Measurements from ENCODE around the gene IL6ST. TPM values are rescaled to one million over a fixed set of nuclear protein-coding genes. Genes with fewer than 3 reads are reported as not detected.

The IL6ST gene
- total RNA-seq, 5 donors from 2014 or later (not counting 1 experiment from before 2014, with no cell fraction given) = 113 to 330 (median 129) TPM

DNA sequence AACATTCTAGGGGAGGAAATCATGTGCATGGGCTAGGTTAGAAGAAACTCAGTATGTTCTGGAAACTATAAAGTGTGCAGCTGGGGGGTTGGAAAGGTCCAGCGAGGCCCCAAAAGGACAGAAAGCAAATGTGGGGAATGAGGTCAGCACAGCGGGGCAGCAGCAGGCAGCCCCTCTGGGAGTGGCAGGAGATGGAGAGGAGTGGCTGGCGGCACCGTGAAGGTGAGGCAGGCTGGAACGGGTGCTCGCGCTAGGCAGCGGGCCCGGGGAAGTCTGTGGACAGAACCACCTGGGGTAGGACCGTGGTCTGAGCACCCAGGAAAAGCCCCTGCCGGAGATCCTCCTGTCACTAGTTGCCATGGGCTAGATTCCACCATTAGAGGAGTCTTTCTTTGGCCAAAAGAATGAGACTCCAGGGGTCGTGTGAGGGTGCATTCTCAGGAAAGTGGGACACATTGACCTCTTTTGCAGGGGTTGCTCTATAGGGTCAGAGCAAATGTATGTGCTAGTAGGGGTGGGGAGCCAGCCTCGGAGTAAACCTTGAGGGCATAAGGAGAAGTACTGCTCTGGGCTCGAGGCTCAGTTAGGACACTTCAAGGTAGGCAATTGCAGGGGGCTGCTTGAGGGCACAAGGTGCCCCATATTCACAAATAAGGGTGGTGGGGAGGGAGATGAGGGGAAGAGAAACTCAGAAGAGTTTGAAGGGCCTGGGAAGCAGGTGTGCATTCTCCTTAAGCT lies 61.2 kb downstream of the IL6ST start:
- H3K36me3 Mint-ChIP-seq = peaks cover 2% of the 10 kb centered on the region
- ATAC-seq (replicated peaks in 1 of 4) (no peak), DNase-seq (no peak)
- Histone ChIP-seq H3K36me3 (ENCODE audit: control insufficient read depth in 2 of 2, extremely low read depth in 1 of 2, insufficient read depth in 1 of 2, low read length in 1 of 2) (no peaks in the 10 kb centered on the region), H3K4me3 (ENCODE audit: control insufficient read depth in 1 of 2, extremely low read depth in 1 of 2, low read length in 1 of 2) (no peak overlapping the region), H3K9me3 (no peaks in the 10 kb centered on the region), H3K4me1 (ENCODE audit: control insufficient read depth in 1 of 2, extremely low read depth in 1 of 2, insufficient read depth in 2 of 2, low read length in 2 of 2) (no peaks in the 10 kb centered on the region), H3K27me3 (replicated peaks in 1 of 2; ENCODE audit: control insufficient read depth in 2 of 2, extremely low read depth in 1 of 2, insufficient read depth in 2 of 2, low read length in 1 of 2) (no peaks in the 10 kb centered on the region), H3K27ac (ENCODE audit: low read length) (no peak overlapping the region)
- H3K4me3 Mint-ChIP-seq = peak overlapping the region in 1 of 3 donors; percentile 14
- H3K27ac Mint-ChIP-seq = peak overlapping the region in 1 of 2 donors; percentile 48
- no peaks in the 10 kb centered on the region for H3K27me3 Mint-ChIP-seq
- peaks cover 0 to 8% (median 3%) of the 10 kb centered on the region in 3 donors for H3K4me1 Mint-ChIP-seq
- WGBS (ENCODE audit: insufficient coverage) = 83% methylated on average over 10 of the region's 14 CpGs
- POLR2A ChIA-PET = no interaction called here
- CTCF ChIA-PET = interaction anchor here in 1 of 2 donors (0.6 to 4.2 kb wide), 3 partner anchors 35 to 268 kb away, joined by 3 to 22 read pairs (median 6); no protein-coding TSS in a partner anchor
- no peaks in the 10 kb centered on the region for H3K9me3 Mint-ChIP-seq

GRCh38 chr5:55932700-55933099 lies 62.1 kb downstream of the IL6ST start:
- CTCF ChIA-PET = interaction anchor here (0.6 to 1.3 kb wide), 3 partner anchors 38 to 905 kb away, joined by 3 to 5 read pairs (median 3); no protein-coding TSS in a partner anchor
- H3K9me3 Mint-ChIP-seq = no peaks in the 10 kb centered on the region
- H3K36me3 Mint-ChIP-seq = peaks cover 2% of the 10 kb centered on the region

GRCh38 chr5:55929020-55929799 lies 65.6 kb downstream of the IL6ST start:
- ATAC-seq (replicated peaks in 1 of 4) = peak in 1 of 4 experiments; percentile 6
- Histone ChIP-seq H3K27ac (ENCODE audit: low read length) (no peak overlapping the region), H3K9me3 (no peaks in the 10 kb centered on the region), H3K4me1 (ENCODE audit: control insufficient read depth in 1 of 2, extremely low read depth in 1 of 2, insufficient read depth in 2 of 2, low read length in 2 of 2) (peaks cover 0 to 2% of the 10 kb centered on the region in 2 experiments), H3K27me3 (replicated peaks in 1 of 2; ENCODE audit: control insufficient read depth in 2 of 2, extremely low read depth in 1 of 2, insufficient read depth in 2 of 2, low read length in 1 of 2) (peaks cover 0 to 9% of the 10 kb centered on the region in 2 experiments), H3K36me3 (ENCODE audit: control insufficient read depth in 2 of 2, extremely low read depth in 1 of 2, insufficient read depth in 1 of 2, low read length in 1 of 2) (no peaks in the 10 kb centered on the region), H3K4me3 (ENCODE audit: control insufficient read depth in 1 of 2, extremely low read depth in 1 of 2, low read length in 1 of 2) (no peak overlapping the region)
- no peaks in the 10 kb centered on the region for H3K27me3 Mint-ChIP-seq
- no peak overlapping the region for H3K27ac Mint-ChIP-seq
- no peaks in the 10 kb centered on the region for H3K9me3 Mint-ChIP-seq
- ChIA-PET POLR2A (no interaction called here), CTCF (interaction anchor here in 1 of 2 donors (0.6 kb wide), 1 partner anchor 1456 kb away, joined by 3 read pairs; no protein-coding TSS in a partner anchor)
- 83% methylated on average over 5 of the region's 12 CpGs for WGBS (ENCODE audit: insufficient coverage)
- H3K36me3 Mint-ChIP-seq = no peaks in the 10 kb centered on the region
- H3K4me1 Mint-ChIP-seq = no peaks in the 10 kb centered on the region
- no peak overlapping the region for H3K4me3 Mint-ChIP-seq
- no peak for DNase-seq

More at GRCh38 chr5:55932700-55933099, 62.1 kb downstream of the IL6ST start:
- Mint-ChIP-seq H3K4me1 (peaks cover 0 to 5% (median 0%) of the 10 kb centered on the region in 3 donors), H3K27me3 (no peaks in the 10 kb centered on the region), H3K4me3 (no peak overlapping the region), H3K27ac (no peak overlapping the region)
- WGBS (ENCODE audit: insufficient coverage) = 91% methylated on average over 1 of the region's 4 CpGs
- ATAC-seq (replicated peaks in 1 of 4) (no peak), DNase-seq (no peak)
- POLR2A ChIA-PET = interaction anchor here in 1 of 2 donors (0.6 kb wide), 1 partner anchor 303 kb away, joined by 3 read pairs; no protein-coding TSS in a partner anchor
- Histone ChIP-seq H3K4me3 (ENCODE audit: control insufficient read depth in 1 of 2, extremely low read depth in 1 of 2, low read length in 1 of 2) (no peak overlapping the region), H3K4me1 (ENCODE audit: control insufficient read depth in 1 of 2, extremely low read depth in 1 of 2, insufficient read depth in 2 of 2, low read length in 2 of 2) (no peaks in the 10 kb centered on the region), H3K27me3 (replicated peaks in 1 of 2; ENCODE audit: control insufficient read depth in 2 of 2, extremely low read depth in 1 of 2, insufficient read depth in 2 of 2, low read length in 1 of 2) (no peaks in the 10 kb centered on the region), H3K9me3 (no peaks in the 10 kb centered on the region), H3K36me3 (ENCODE audit: control insufficient read depth in 2 of 2, extremely low read depth in 1 of 2, insufficient read depth in 1 of 2, low read length in 1 of 2) (no peaks in the 10 kb centered on the region), H3K27ac (ENCODE audit: low read length) (no peak overlapping the region)

DNA sequence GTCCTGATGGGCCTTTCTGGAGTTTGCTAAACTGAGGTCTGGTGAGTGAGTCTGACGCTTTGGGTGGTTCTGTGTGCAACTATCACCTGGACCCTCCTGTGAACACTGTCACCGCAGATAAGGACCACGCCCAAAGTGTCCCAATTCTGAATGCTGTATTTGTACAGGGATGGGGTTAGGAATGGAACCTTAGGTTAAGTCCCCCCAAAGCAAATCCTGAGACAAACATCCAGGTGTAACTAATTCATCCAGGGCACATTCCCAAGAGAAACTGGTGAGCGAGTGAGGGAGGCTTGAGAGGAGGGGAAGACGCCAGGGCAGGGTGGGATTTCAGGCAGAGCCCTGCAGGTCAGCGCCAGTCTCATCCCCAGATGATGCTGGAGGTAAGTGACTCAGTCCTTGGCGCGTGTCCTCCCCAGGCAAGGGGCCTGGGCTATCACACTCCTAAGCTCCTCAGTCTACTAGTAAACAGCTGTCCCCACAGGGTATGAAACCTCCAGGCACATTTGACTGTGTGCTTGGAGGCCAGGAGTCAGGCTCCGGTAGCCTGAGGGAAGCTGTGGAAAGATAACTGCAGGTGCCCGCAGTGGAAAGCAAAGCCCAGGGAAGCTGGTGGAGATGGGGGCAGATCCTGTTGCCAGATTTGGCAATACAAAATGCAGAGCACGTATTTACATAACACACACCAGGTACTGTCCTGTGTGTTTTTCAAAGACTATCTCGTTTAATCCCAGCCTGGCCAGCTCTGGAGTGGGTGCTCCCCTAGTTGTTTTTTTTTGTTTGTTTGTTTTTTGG lies 66.7 kb downstream of the IL6ST start:
- H3K27ac ChIP-seq (ENCODE audit: low read length) = no peak overlapping the region
- no peak overlapping the region for H3K4me3 ChIP-seq (ENCODE audit: control insufficient read depth in 1 of 2, extremely low read depth in 1 of 2, low read length in 1 of 2)
- ATAC-seq (replicated peaks in 1 of 4) (no peak), DNase-seq (no peak)
- H3K4me1 Mint-ChIP-seq = peaks cover 9 to 11% (median 9%) of the 10 kb centered on the region in 3 donors
- no peaks in the 10 kb centered on the region for H3K36me3 ChIP-seq (ENCODE audit: control insufficient read depth in 2 of 2, extremely low read depth in 1 of 2, insufficient read depth in 1 of 2, low read length in 1 of 2)
- no peak overlapping the region for H3K4me3 Mint-ChIP-seq
- peaks cover 2 to 13% of the 10 kb centered on the region in 2 experiments for H3K4me1 ChIP-seq (ENCODE audit: control insufficient read depth in 1 of 2, extremely low read depth in 1 of 2, insufficient read depth in 2 of 2, low read length in 2 of 2)
- POLR2A ChIA-PET = interaction anchor here in 1 of 2 donors (0.5 kb wide), 1 partner anchor 93 kb away, joined by 6 read pairs; no protein-coding TSS in a partner anchor
- no peaks in the 10 kb centered on the region for H3K27me3 Mint-ChIP-seq
- 67% methylated on average over 1 of the region's 12 CpGs for WGBS (ENCODE audit: insufficient coverage)
- H3K9me3 Mint-ChIP-seq = no peaks in the 10 kb centered on the region
- CTCF ChIA-PET = no interaction called here
- H3K9me3 ChIP-seq = no peaks in the 10 kb centered on the region
- peaks cover 0 to 13% of the 10 kb centered on the region in 2 experiments for H3K27me3 ChIP-seq (replicated peaks in 1 of 2; ENCODE audit: control insufficient read depth in 2 of 2, extremely low read depth in 1 of 2, insufficient read depth in 2 of 2, low read length in 1 of 2)
- H3K27ac Mint-ChIP-seq = no peak overlapping the region
- no peaks in the 10 kb centered on the region for H3K36me3 Mint-ChIP-seq

GRCh38 chr5:55926476-55926875 lies 68.3 kb downstream of the IL6ST start:
- WGBS (ENCODE audit: insufficient coverage) = 93% methylated on average over 3 of the region's 5 CpGs
- no peaks in the 10 kb centered on the region for H3K36me3 ChIP-seq (ENCODE audit: control insufficient read depth in 2 of 2, extremely low read depth in 1 of 2, insufficient read depth in 1 of 2, low read length in 1 of 2)
- no peak overlapping the region for H3K27ac ChIP-seq (ENCODE audit: low read length)
- Mint-ChIP-seq H3K4me1 (peaks cover 9 to 15% (median 12%) of the 10 kb centered on the region in 3 donors), H3K4me3 (no peak overlapping the region), H3K36me3 (no peaks in the 10 kb centered on the region), H3K27me3 (no peaks in the 10 kb centered on the region), H3K27ac (no peak overlapping the region), H3K9me3 (no peaks in the 10 kb centered on the region)
- ATAC-seq (replicated peaks in 1 of 4) (no peak), DNase-seq (no peak)
- ChIA-PET CTCF (interaction anchor here (0.6 to 1.0 kb wide), 5 partner anchors 9 to 1202 kb away, joined by 3 to 6 read pairs (median 4); no protein-coding TSS in a partner anchor), POLR2A (no interaction called here)
- peaks cover 4 to 17% of the 10 kb centered on the region in 2 experiments for H3K4me1 ChIP-seq (ENCODE audit: control insufficient read depth in 1 of 2, extremely low read depth in 1 of 2, insufficient read depth in 2 of 2, low read length in 2 of 2)
- peaks cover 0 to 13% of the 10 kb centered on the region in 2 experiments for H3K27me3 ChIP-seq (replicated peaks in 1 of 2; ENCODE audit: control insufficient read depth in 2 of 2, extremely low read depth in 1 of 2, insufficient read depth in 2 of 2, low read length in 1 of 2)
- no peaks in the 10 kb centered on the region for H3K9me3 ChIP-seq
- H3K4me3 ChIP-seq (ENCODE audit: control insufficient read depth in 1 of 2, extremely low read depth in 1 of 2, low read length in 1 of 2) = no peak overlapping the region

Data from T-cell (primary cell).